Measurements from ENCODE around the gene INPP4B. TPM values are rescaled to one million over a fixed set of nuclear protein-coding genes. Genes with fewer than 3 reads are reported as not detected.

INPP4B gene
- total and polyA plus RNA-seq, 2 experiments from 2014 or later: 20.3 to 27.5 TPM

DNA sequence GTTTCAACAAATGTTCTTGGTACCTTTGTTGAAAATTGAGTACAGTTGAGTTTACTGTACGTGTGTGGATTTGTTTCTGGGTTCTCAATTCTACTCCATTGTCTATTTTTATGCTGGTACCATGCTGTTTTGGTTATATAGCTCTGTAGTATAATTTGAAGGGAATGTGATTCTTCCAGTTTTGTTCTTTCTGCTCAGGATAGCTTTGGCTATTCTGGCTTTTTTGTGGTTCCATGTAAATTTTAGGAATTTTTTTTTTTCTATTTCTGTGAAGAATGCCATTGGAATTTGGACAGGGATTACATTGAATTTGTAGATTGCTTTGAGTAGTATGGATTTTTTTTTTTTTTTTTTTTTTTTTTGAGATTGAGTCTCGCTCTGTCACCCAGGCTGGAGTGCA lies 836.4 kb downstream of the INPP4B start:
- WGBS, 2 experiments (ENCODE audit: low coverage in 1 of 2, low lambda C conversion rate in 2 of 2, missing lambda C conversion rate in 2 of 2): 58 to 67% methylated on average over 2 of the region's 2 CpGs
- no peak for DNase-seq
- Histone ChIP-seq H3K36me3 (ENCODE audit: low read depth) (no peaks in the 10 kb centered on the region), H3K9me3 (ENCODE audit: low read depth) (no peaks in the 10 kb centered on the region), H3F3A (ENCODE audit: insufficient read depth) (no peaks in the 10 kb centered on the region), H3K27me3 (replicated peaks; ENCODE audit: insufficient read depth) (no peaks in the 10 kb centered on the region), H2AFZ (no peak overlapping the region), H3K4me2 (ENCODE audit: unreplicated experiment) (no peak overlapping the region), H3K4me1 (ENCODE audit: insufficient read depth) (no peaks in the 10 kb centered on the region), H3K27ac (no peak overlapping the region), H3K79me2 (ENCODE audit: insufficient read depth) (no peaks in the 10 kb centered on the region), H4K20me1 (ENCODE audit: insufficient read depth) (no peaks in the 10 kb centered on the region), H3K9me2 (ENCODE audit: insufficient read depth) (no peaks in the 10 kb centered on the region; the same call in 1 of the 2 replicates), H3K9ac (no peak overlapping the region), H3K4me3 (no peak overlapping the region)
- in situ Hi-C loops (cut with MboI): no loop called here
- no peak for TF ChIP-seq EZH2 (IDR thresholded peaks at IDR 0.05; ENCODE audit: insufficient read depth, poor library complexity, severe bottlenecking)
- TF ChIP-seq EZH2phosphoT487 (IDR thresholded peaks at IDR 0.05; ENCODE audit: insufficient read depth, low read depth): no peak

DNA sequence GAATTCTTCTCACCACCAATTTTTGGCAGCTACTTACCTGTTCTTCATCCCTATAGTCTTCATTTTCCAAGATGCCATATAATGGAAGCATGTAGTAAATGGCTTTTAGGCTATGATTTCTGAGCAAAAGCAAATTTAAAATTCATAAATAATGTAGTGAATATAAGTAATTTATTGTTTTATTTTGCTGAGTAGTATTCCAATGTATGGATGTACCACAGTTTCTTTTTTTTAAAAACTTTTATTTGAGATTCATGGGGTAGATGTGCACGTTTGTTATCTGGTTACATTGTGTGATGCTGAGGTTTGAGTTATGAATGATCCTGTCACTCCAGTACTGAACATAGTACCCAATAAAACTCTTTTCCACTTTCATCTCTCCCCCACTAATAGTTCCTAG lies 840.6 kb downstream of the INPP4B start:
- H3K4me1 ChIP-seq (ENCODE audit: insufficient read depth): no peaks in the 10 kb centered on the region
- no peaks in the 10 kb centered on the region for H3K27me3 ChIP-seq (replicated peaks; ENCODE audit: insufficient read depth)
- H3K9me3 ChIP-seq (ENCODE audit: low read depth): no peaks in the 10 kb centered on the region
- H3K9me2 ChIP-seq (ENCODE audit: insufficient read depth): no peaks in the 10 kb centered on the region; the same call in 1 of the 2 replicates
- H3K79me2 ChIP-seq (ENCODE audit: insufficient read depth): no peaks in the 10 kb centered on the region
- WGBS, 2 experiments (ENCODE audit: low coverage in 1 of 2, low lambda C conversion rate in 2 of 2, missing lambda C conversion rate in 2 of 2): 92 to 94% methylated on average over 1 of the region's 1 CpG
- H3K4me3 ChIP-seq: no peak overlapping the region
- no peak overlapping the region for H3K9ac ChIP-seq
- H3K36me3 ChIP-seq (ENCODE audit: low read depth): no peaks in the 10 kb centered on the region
- in situ Hi-C loops (cut with MboI): no loop called here
- H3K27ac ChIP-seq: no peak overlapping the region
- no peak for DNase-seq
- H2AFZ ChIP-seq: no peak overlapping the region
- H3F3A ChIP-seq (ENCODE audit: insufficient read depth): no peaks in the 10 kb centered on the region
- no peak for TF ChIP-seq EZH2 (IDR thresholded peaks at IDR 0.05; ENCODE audit: insufficient read depth, poor library complexity, severe bottlenecking)
- TF ChIP-seq EZH2phosphoT487 (IDR thresholded peaks at IDR 0.05; ENCODE audit: insufficient read depth, low read depth): no peak
- no peak overlapping the region for H3K4me2 ChIP-seq (ENCODE audit: unreplicated experiment)
- no peaks in the 10 kb centered on the region for H4K20me1 ChIP-seq (ENCODE audit: insufficient read depth)

DNA sequence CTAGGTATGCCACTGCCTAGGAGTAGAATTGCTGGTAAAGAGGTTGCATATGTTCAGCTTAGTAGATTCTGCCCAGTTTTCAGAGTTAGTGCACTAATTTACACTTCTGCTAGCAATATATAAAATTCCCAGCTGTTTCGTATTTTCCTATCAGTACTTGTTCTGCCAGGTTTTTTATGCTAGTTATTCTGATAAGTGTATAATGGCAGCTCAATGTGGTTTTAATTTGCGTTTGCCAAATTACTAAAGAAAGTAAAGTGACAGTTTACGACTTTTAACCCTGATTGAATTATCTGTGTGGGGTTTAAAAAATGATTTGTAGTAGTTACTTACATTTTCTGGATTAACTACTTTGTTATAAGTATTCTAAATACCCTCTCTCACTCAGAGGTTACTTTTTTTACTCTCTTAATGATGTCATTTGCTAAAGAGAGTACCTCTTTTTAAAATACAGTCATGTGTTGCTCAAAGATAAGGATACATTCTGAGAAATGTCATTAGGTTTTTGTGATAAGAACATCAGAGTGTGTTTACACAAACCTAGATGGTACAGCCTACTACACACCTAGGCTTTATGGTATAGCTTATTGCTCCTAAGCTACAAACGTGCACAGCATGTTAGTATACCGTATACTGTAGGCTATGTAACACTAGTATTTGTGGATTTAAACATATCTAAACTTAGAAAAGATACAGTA lies 846.5 kb downstream of the INPP4B start:
- DNase-seq: no peak
- H3K36me3 ChIP-seq (ENCODE audit: low read depth): no peaks in the 10 kb centered on the region
- no peak overlapping the region for H2AFZ ChIP-seq
- H3K27me3 ChIP-seq (replicated peaks; ENCODE audit: insufficient read depth): no peaks in the 10 kb centered on the region
- in situ Hi-C loops (cut with MboI): no loop called here
- H3F3A ChIP-seq (ENCODE audit: insufficient read depth): no peaks in the 10 kb centered on the region
- no peaks in the 10 kb centered on the region for H3K9me2 ChIP-seq (ENCODE audit: insufficient read depth)
- no peak for TF ChIP-seq EZH2phosphoT487 (IDR thresholded peaks at IDR 0.05; ENCODE audit: insufficient read depth, low read depth)
- no peak for TF ChIP-seq EZH2 (IDR thresholded peaks at IDR 0.05; ENCODE audit: insufficient read depth, poor library complexity, severe bottlenecking)
- no peaks in the 10 kb centered on the region for H3K79me2 ChIP-seq (ENCODE audit: insufficient read depth)
- H3K9ac ChIP-seq: no peak overlapping the region
- no peaks in the 10 kb centered on the region for H3K9me3 ChIP-seq (ENCODE audit: low read depth)
- no peak overlapping the region for H3K4me3 ChIP-seq
- no peak overlapping the region for H3K27ac ChIP-seq
- WGBS, 2 experiments (ENCODE audit: low coverage in 1 of 2, low lambda C conversion rate in 2 of 2, missing lambda C conversion rate in 2 of 2): 59 to 64% methylated on average over 5 of the region's 5 CpGs
- no peaks in the 10 kb centered on the region for H4K20me1 ChIP-seq (ENCODE audit: insufficient read depth)
- H3K4me1 ChIP-seq (ENCODE audit: insufficient read depth): no peaks in the 10 kb centered on the region
- no peak overlapping the region for H3K4me2 ChIP-seq (ENCODE audit: unreplicated experiment)

DNA sequence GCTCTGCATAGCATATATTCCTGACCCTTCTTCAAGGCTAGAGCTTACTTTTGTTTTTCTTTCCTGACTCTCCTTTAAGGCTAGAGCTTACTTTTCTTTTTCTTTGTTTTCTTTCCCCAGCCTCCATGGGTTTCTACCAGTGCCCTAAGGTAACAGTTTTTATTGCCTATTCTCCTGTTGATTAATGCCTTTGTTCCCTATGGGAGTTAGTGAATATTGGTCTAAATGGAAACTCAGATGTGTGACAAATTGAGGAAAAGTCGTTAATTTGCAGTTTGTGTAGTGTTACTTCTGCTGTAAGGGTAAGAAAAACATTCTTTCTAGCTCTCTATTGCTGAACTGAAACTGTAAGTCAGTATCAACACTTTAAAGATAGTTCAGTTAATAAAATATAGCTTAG lies 851.0 kb downstream of the INPP4B start:
- Histone ChIP-seq H3K9me3 (ENCODE audit: low read depth) (no peaks in the 10 kb centered on the region), H3K36me3 (ENCODE audit: low read depth) (no peaks in the 10 kb centered on the region), H3K9me2 (ENCODE audit: insufficient read depth) (no peaks in the 10 kb centered on the region), H3K9ac (no peak overlapping the region), H4K20me1 (ENCODE audit: insufficient read depth) (no peaks in the 10 kb centered on the region), H3K27ac (no peak overlapping the region), H3K27me3 (replicated peaks; ENCODE audit: insufficient read depth) (no peaks in the 10 kb centered on the region), H3F3A (ENCODE audit: insufficient read depth) (no peaks in the 10 kb centered on the region), H3K4me2 (ENCODE audit: unreplicated experiment) (no peak overlapping the region), H2AFZ (no peak overlapping the region; the same call in 1 of the 2 replicates), H3K79me2 (ENCODE audit: insufficient read depth) (no peaks in the 10 kb centered on the region), H3K4me3 (no peak overlapping the region), H3K4me1 (ENCODE audit: insufficient read depth) (no peaks in the 10 kb centered on the region)
- no peak for TF ChIP-seq EZH2phosphoT487 (IDR thresholded peaks at IDR 0.05; ENCODE audit: insufficient read depth, low read depth)
- whole genome bisulfite sequencing, 2 experiments (ENCODE audit: low coverage in 1 of 2, low lambda C conversion rate in 2 of 2, missing lambda C conversion rate in 2 of 2): 14 to 25% methylated on average over 1 of the region's 1 CpG
- in situ Hi-C loops (cut with MboI): no loop called here
- DNase-seq: no peak

All from GM23248 (cell line).